Lower leg skin (tissue), 3 donors: ENCODE data around the gene SORCS1.

Source experiments
- POLR2A ChIP-seq, 2 donors: fragments of 450-650 bp; IDR thresholded peaks; one replicate each; pipeline ENCODE4 v1.6.1; 2016 to 2017; ENCODE audit warnings: antibody characterized with exemption in 2 of 2, mild to moderate bottlenecking in 1 of 2, moderate library complexity in 1 of 2
- TF ChIP-seq, protein P1 (sequence below), 3 donors: fragments of 450-650 bp; IDR thresholded peaks; one replicate each; pipeline ENCODE4 v1.5.1; 2016; ENCODE audit warnings: antibody characterized with exemption in 3 of 3, mild to moderate bottlenecking in 3 of 3, moderate library complexity in 2 of 3

DNA sequence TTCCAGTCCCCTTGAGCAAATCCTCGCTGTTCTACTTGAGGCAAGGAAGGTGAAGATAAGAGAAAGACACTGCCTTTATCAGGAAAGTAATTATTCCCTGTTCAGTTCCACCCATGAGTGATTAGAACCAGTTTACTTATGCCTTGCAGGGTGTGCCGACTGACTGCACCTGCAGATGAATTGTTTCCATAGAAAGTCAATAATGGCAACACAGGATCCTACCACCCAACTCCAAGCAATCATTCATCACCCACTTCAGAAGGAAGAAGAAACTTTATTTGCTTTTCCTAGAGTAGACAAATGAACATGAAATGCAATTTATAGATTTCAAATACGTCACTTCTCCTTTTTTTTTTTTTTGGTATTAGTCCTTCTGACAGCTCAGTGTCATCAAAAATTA is 383.9 kb downstream of the SORCS1 start:
- TF ChIP-seq, protein P1, sequence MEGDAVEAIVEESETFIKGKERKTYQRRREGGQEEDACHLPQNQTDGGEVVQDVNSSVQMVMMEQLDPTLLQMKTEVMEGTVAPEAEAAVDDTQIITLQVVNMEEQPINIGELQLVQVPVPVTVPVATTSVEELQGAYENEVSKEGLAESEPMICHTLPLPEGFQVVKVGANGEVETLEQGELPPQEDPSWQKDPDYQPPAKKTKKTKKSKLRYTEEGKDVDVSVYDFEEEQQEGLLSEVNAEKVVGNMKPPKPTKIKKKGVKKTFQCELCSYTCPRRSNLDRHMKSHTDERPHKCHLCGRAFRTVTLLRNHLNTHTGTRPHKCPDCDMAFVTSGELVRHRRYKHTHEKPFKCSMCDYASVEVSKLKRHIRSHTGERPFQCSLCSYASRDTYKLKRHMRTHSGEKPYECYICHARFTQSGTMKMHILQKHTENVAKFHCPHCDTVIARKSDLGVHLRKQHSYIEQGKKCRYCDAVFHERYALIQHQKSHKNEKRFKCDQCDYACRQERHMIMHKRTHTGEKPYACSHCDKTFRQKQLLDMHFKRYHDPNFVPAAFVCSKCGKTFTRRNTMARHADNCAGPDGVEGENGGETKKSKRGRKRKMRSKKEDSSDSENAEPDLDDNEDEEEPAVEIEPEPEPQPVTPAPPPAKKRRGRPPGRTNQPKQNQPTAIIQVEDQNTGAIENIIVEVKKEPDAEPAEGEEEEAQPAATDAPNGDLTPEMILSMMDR (IDR thresholded peaks at IDR 0.05) = no peak
- TF ChIP-seq POLR2A (IDR thresholded peaks at IDR 0.05) = no peak
